ENCODE measurements around the gene ARSJ.
"Not testable (repeated sequence)": the region's sequence is repeated elsewhere in the genome, so short reads cannot be mapped to it uniquely, and the experiment has no call there.

ARSJ gene

GRCh38 chr4:113979148-113979904 is at the start of gene ARSJ:
Gene ARSJ, minus strand, starts transcription at chr4:113979647. Its CDS starts 813 bp downstream, at chr4:113978834.
- no peak for DNase-seq (ENCODE audit: low spot score)

- no peak for DNase-seq (ENCODE audit: low spot score)
Measured at GRCh38 chr4:114028071-114028470, 48.6 kb upstream of the ARSJ start.

GRCh38 chr4:114027596-114027995 is 48.1 kb upstream of the ARSJ start:
- DNase-seq (ENCODE audit: low spot score) = no peak

GRCh38 chr4:114026447-114026846 is 47.0 kb upstream of the ARSJ start:
- DNase-seq (ENCODE audit: low spot score) = no peak

- DNase-seq (ENCODE audit: low spot score) = no peak
Measured at GRCh38 chr4:114025176-114025777, 45.8 kb upstream of the ARSJ start.

- no peak for DNase-seq (ENCODE audit: low spot score)
Measured at GRCh38 chr4:114021451-114021850, 42.0 kb upstream of the ARSJ start.

- no peak for DNase-seq (ENCODE audit: low spot score)
Measured at GRCh38 chr4:114019969-114020358, 40.5 kb upstream of the ARSJ start.

GRCh38 chr4:114019276-114019968 is 40.0 kb upstream of the ARSJ start:
- DNase-seq (ENCODE audit: low spot score) = no peak

- DNase-seq (ENCODE audit: low spot score) = no peak
Measured at GRCh38 chr4:114017120-114017917, 37.9 kb upstream of the ARSJ start.

GRCh38 chr4:114015444-114015899 is 36.0 kb upstream of the ARSJ start:
- no peak for DNase-seq (ENCODE audit: low spot score)

- DNase-seq (ENCODE audit: low spot score) = not testable (repeated sequence)
Measured at GRCh38 chr4:114013201-114013600, 33.8 kb upstream of the ARSJ start.

GRCh38 chr4:114012749-114013148 is 33.3 kb upstream of the ARSJ start:
- no peak for DNase-seq (ENCODE audit: low spot score)

GRCh38 chr4:114005569-114006442 is 26.4 kb upstream of the ARSJ start:
- DNase-seq (ENCODE audit: low spot score) = no peak

- not testable (repeated sequence) for DNase-seq (ENCODE audit: low spot score)
Measured at GRCh38 chr4:114004483-114005226, 25.2 kb upstream of the ARSJ start.

GRCh38 chr4:113998531-113998930 is 19.1 kb upstream of the ARSJ start:
- no peak for DNase-seq (ENCODE audit: low spot score)

GRCh38 chr4:113998079-113998478 is 18.6 kb upstream of the ARSJ start:
- no peak for DNase-seq (ENCODE audit: low spot score)

GRCh38 chr4:113997206-113997605 is 17.8 kb upstream of the ARSJ start:
- no peak for DNase-seq (ENCODE audit: low spot score)

GRCh38 chr4:113996599-113997177 is 17.2 kb upstream of the ARSJ start:
- no peak for DNase-seq (ENCODE audit: low spot score)

- no peak for DNase-seq (ENCODE audit: low spot score)
Measured at GRCh38 chr4:113993887-113994286, 14.4 kb upstream of the ARSJ start.

- DNase-seq (ENCODE audit: low spot score) = no peak
Measured at GRCh38 chr4:113990886-113991285, 11.4 kb upstream of the ARSJ start.

Measured in germinal center (tissue), 1 donor.